Activated T-cell treated with anti-CD3 and anti-CD28 coated beads for 4 hours (primary cell): ENCODE data around the gene FBXO45.
"Not testable (repeated sequence)": the region's sequence is repeated elsewhere in the genome, so short reads cannot be mapped to it uniquely, and the experiment has no call there.

Source experiments
- DNase-seq: peaks from one replicate; pipeline ENCODE4 v3.0.0-alpha.2; 2020

Gene FBXO45

GRCh38 chr3:196558476-196558875 lies 10.0 kb upstream of the FBXO45 start:
- DNase-seq, result no peak

- no peak for DNase-seq
These were observed 8.6 kb upstream of the FBXO45 start for GRCh38 chr3:196559826-196560225.

- DNase-seq, result peak; percentile 7
These were observed 4.7 kb upstream of the FBXO45 start for GRCh38 chr3:196563721-196564225.

GRCh38 chr3:196569003-196569516 lies 600 bp downstream of the FBXO45 start:
- DNase-seq, result peak; percentile 21

- not testable (repeated sequence) for DNase-seq
These were observed 1.9 kb downstream of the FBXO45 start for GRCh38 chr3:196570332-196570731.

- DNase-seq, result no peak
These were observed 3.9 kb downstream of the FBXO45 start for GRCh38 chr3:196572389-196572788.

GRCh38 chr3:196585044-196585757 lies 16.7 kb downstream of the FBXO45 start:
- DNase-seq, result no peak

GRCh38 chr3:196590279-196590678 lies 21.8 kb downstream of the FBXO45 start:
- DNase-seq, result no peak

GRCh38 chr3:196596355-196596754 lies 27.9 kb downstream of the FBXO45 start:
- no peak for DNase-seq

GRCh38 chr3:196597971-196598733 lies 29.7 kb downstream of the FBXO45 start:
- DNase-seq, result not testable (repeated sequence)

- no peak for DNase-seq
These were observed 31.3 kb downstream of the FBXO45 start for GRCh38 chr3:196599734-196600128.

GRCh38 chr3:196600359-196600758 lies 31.9 kb downstream of the FBXO45 start:
- DNase-seq, result no peak

- DNase-seq, result no peak
These were observed 34.2 kb downstream of the FBXO45 start for GRCh38 chr3:196602673-196603072.

- no peak for DNase-seq
These were observed 35.2 kb downstream of the FBXO45 start for GRCh38 chr3:196603683-196604082.

- DNase-seq, result peak; percentile 28
These were observed 36.1 kb downstream of the FBXO45 start for GRCh38 chr3:196604548-196604947.

GRCh38 chr3:196608693-196609092 lies 40.2 kb downstream of the FBXO45 start:
- DNase-seq, result no peak

GRCh38 chr3:196609343-196609775 lies 40.9 kb downstream of the FBXO45 start:
- DNase-seq, result peak; percentile 96

GRCh38 chr3:196609805-196610515 lies 41.5 kb downstream of the FBXO45 start:
- DNase-seq, result no peak

- DNase-seq, result no peak
These were observed 43.5 kb downstream of the FBXO45 start for GRCh38 chr3:196611761-196612483.

GRCh38 chr3:196615234-196615633 lies 46.8 kb downstream of the FBXO45 start:
- not testable (repeated sequence) for DNase-seq

GRCh38 chr3:196617256-196617655 lies 48.8 kb downstream of the FBXO45 start:
- DNase-seq, result no peak

GRCh38 chr3:196619223-196619622 lies 50.8 kb downstream of the FBXO45 start:
- no peak for DNase-seq
